ENCODE results near the gene CFP. TPM values are rescaled to one million over a fixed set of nuclear protein-coding genes. Genes with fewer than 3 reads are reported as not detected.

Gene CFP
- total RNA-seq, 1 experiment from 2014 or later = 0.48 TPM

DNA sequence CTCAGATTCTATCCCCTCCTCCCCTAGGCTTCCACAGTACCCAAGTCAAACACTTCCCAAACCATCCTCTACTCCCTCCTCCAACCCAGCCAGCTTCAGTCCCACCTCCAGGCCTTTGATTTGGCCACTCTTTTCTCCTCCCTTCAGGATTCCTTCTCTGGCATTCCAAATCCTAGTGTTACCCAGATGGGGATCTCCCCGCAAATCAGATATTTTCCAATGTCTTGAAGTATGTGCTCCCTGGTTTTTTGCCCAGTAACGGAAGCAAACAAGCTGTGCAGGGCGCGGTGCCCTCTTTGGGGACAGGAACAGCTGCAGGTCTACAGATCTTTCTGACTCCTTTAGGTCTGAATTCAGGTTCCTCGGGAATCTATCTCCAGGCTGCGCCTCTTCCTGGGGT lies 7.9 kb downstream of the CFP start:
- no TSS peak for BruUV-seq (replicated peaks)
- Histone ChIP-seq H2AFZ (no peak overlapping the region), H3K4me2 (no peak overlapping the region), H4K20me1 (ENCODE audit: insufficient read depth) (no peaks in the 10 kb centered on the region), H3K27me3 (ENCODE audit: insufficient read depth, low read depth) (no peaks in the 10 kb centered on the region), H3K79me2 (ENCODE audit: low read depth) (no peaks in the 10 kb centered on the region), H3K4me3 (no peak overlapping the region), H3K9me2 (ENCODE audit: insufficient read depth) (no peaks in the 10 kb centered on the region), H3K4me1 (replicated peaks; ENCODE audit: insufficient read depth) (no peaks in the 10 kb centered on the region), H3K36me3 (ENCODE audit: low read depth) (no peaks in the 10 kb centered on the region), H3F3A (ENCODE audit: insufficient read depth, low read depth) (no peaks in the 10 kb centered on the region), H3K27ac (no peak overlapping the region), H3K9me3 (ENCODE audit: insufficient read depth, low read depth) (no peaks in the 10 kb centered on the region)
- DNase-seq = no peak
- ChIA-PET POLR2A (ENCODE audit: unreplicated experiment) (no interaction called here), CTCF (no interaction called here)
- intact Hi-C loops (cut with micrococcal nuclease; ENCODE audit: unreplicated experiment) = no loop called here
- TF ChIP-seq CTCF (conservative IDR thresholded peaks at IDR 0.05) = no peak

DNA sequence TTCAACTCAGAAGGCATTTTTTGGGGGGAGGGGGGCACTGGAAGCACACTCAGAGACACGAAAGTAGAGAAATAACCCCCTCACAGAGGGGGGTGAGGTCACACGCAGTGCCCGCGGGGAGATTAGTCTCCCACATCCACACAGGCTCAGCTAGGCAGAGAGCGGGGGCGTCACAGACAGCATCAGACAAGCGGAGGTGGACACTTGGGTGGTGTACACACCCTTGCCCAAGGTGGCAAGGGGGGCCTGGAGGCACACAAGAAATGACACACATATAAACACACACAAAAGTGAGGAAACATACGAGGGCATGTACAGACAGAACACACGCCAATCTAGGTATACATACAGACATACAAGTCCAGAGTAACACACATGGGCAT lies 9.4 kb downstream of the CFP start:
- no peaks in the 10 kb centered on the region for H3K79me2 ChIP-seq (ENCODE audit: low read depth)
- H4K20me1 ChIP-seq (ENCODE audit: insufficient read depth) = no peaks in the 10 kb centered on the region
- no peaks in the 10 kb centered on the region for H3K9me2 ChIP-seq (ENCODE audit: insufficient read depth)
- no peaks in the 10 kb centered on the region for H3K36me3 ChIP-seq (ENCODE audit: low read depth)
- no peaks in the 10 kb centered on the region for H3F3A ChIP-seq (ENCODE audit: insufficient read depth, low read depth)
- no peak overlapping the region for H3K4me2 ChIP-seq
- no peak overlapping the region for H2AFZ ChIP-seq
- H3K27ac ChIP-seq = no peak overlapping the region
- H3K4me3 ChIP-seq = no peak overlapping the region
- DNase-seq = no peak
- H3K27me3 ChIP-seq (ENCODE audit: insufficient read depth, low read depth) = no peaks in the 10 kb centered on the region
- no peaks in the 10 kb centered on the region for H3K4me1 ChIP-seq (replicated peaks; ENCODE audit: insufficient read depth)
- ChIA-PET CTCF (no interaction called here), POLR2A (ENCODE audit: unreplicated experiment) (no interaction called here)
- TF ChIP-seq EZH2 (IDR thresholded peaks at IDR 0.05; ENCODE audit: low read depth) (no peak), CTCF (conservative IDR thresholded peaks at IDR 0.05) (no peak)
- no TSS peak for BruUV-seq (replicated peaks)
- intact Hi-C loops (cut with micrococcal nuclease; ENCODE audit: unreplicated experiment) = no loop called here
- H3K9me3 ChIP-seq (ENCODE audit: insufficient read depth, low read depth) = no peaks in the 10 kb centered on the region

GRCh38 chrX:47619486-47620302 lies 10.0 kb downstream of the CFP start, which contains the start of gene SYN1:
Gene SYN1, minus strand, starts transcription at chrX:47619857. Its CDS starts 129 bp downstream, at chrX:47619728.
- BruUV-seq (replicated peaks) = no TSS peak
- no peak within 1 kb of the TSS for H3K27ac ChIP-seq
- CTCF ChIA-PET = no interaction called here
- H3K9me3 ChIP-seq (ENCODE audit: insufficient read depth, low read depth) = no peaks in the 10 kb centered on the region
- H3F3A ChIP-seq (ENCODE audit: insufficient read depth, low read depth) = no peaks in the 10 kb centered on the region
- no peaks in the 10 kb centered on the region for H4K20me1 ChIP-seq (ENCODE audit: insufficient read depth)
- H3K4me2 ChIP-seq = no peak within 1 kb of the TSS
- DNase-seq = no peak
- H3K27me3 ChIP-seq (ENCODE audit: insufficient read depth, low read depth) = no peaks in the 10 kb centered on the region
- H3K4me3 ChIP-seq = no peak within 1 kb of the TSS
- no peak within 1 kb of the TSS for H2AFZ ChIP-seq
- intact Hi-C loops (cut with micrococcal nuclease; ENCODE audit: unreplicated experiment) = no loop called here
- no peaks in the 10 kb centered on the region for H3K36me3 ChIP-seq (ENCODE audit: low read depth)
- H3K4me1 ChIP-seq (replicated peaks; ENCODE audit: insufficient read depth) = no peaks in the 10 kb centered on the region
- H3K9me2 ChIP-seq (ENCODE audit: insufficient read depth) = no peaks in the 10 kb centered on the region
- no peaks in the 10 kb centered on the region for H3K79me2 ChIP-seq (ENCODE audit: low read depth)
- POLR2A ChIA-PET (ENCODE audit: unreplicated experiment) = no interaction called here
- TF ChIP-seq CTCF (conservative IDR thresholded peaks at IDR 0.05) (no peak), EZH2 (IDR thresholded peaks at IDR 0.05; ENCODE audit: low read depth) (no peak)

Measured in PC-9 (cell line).